Lung (tissue), 12 donors: ENCODE data around the gene CD300A. TPM values are rescaled to one million over a fixed set of nuclear protein-coding genes. Genes with fewer than 3 reads are reported as not detected.
"Not testable (repeated sequence)": the region's sequence is repeated elsewhere in the genome, so short reads cannot be mapped to it uniquely, and the experiment has no call there.

ENCODE experiments used
- ATAC-seq: fragments of 200-7000 bp; cut with Tn5 transposase; one replicate; pipeline ENCODE4 v1.9.1; 2020; ENCODE audit warnings: moderate number of reproducible peaks; ENCODE audit not compliant: insufficient read depth, low FRiP score
- DNase-seq, 3 donors: peaks; one replicate each; pipeline ENCODE4 v3.0.0-alpha.2; 2013 to 2017
- H3K27ac ChIP-seq, 2 donors: one replicate each; pipeline ENCODE4 v1.5.1; 2013; ENCODE audit warnings: mild to moderate bottlenecking in 2 of 2, moderate library complexity in 2 of 2, control low read depth in 1 of 2, inconsistent platforms in 1 of 2, low read depth in 1 of 2, low read length in 1 of 2
- H3K27me3 ChIP-seq, 3 donors: one replicate each; pipeline ENCODE4 v1.5.1; 2013; ENCODE audit warnings: low read length in 2 of 3; ENCODE audit not compliant: control insufficient read depth in 3 of 3, insufficient read depth in 3 of 3
- H3K36me3 ChIP-seq, 4 donors: one replicate each; pipeline ENCODE4 v1.5.1; 2013; ENCODE audit warnings: low read length in 4 of 4, mild to moderate bottlenecking in 1 of 4, moderate library complexity in 1 of 4; ENCODE audit not compliant: control insufficient read depth in 4 of 4, insufficient read depth in 4 of 4
- H3K4me1 ChIP-seq, 5 donors: one replicate each; pipeline ENCODE4 v1.5.1; 2013; ENCODE audit warnings: low read length in 5 of 5, mild to moderate bottlenecking in 2 of 5, moderate library complexity in 1 of 5; ENCODE audit not compliant: control insufficient read depth in 5 of 5, insufficient read depth in 5 of 5
- H3K4me3 ChIP-seq: one replicate; pipeline ENCODE4 v1.5.1; 2013; ENCODE audit warnings: mild to moderate bottlenecking, control low read depth, moderate library complexity
- H3K9ac ChIP-seq, 2 donors: one replicate each; pipeline ENCODE4 v1.5.1; 2013; ENCODE audit warnings: low read length in 2 of 2, control low read depth in 1 of 2; ENCODE audit not compliant: insufficient read depth in 1 of 2
- H3K9me3 ChIP-seq, 4 donors: one replicate each; pipeline ENCODE4 v1.5.1; 2013; ENCODE audit warnings: low read length in 3 of 4, mild to moderate bottlenecking in 1 of 4, moderate library complexity in 1 of 4; ENCODE audit not compliant: control insufficient read depth in 4 of 4, insufficient read depth in 3 of 4
- WGBS, 2 donors: extraction: QIAGEN DNeasy Blood & Tissue Kit; methylation state at CpG; one replicate each; pipeline ENCODE4 v1.1.7; 2013; 5-methylcytosine and 5-hydroxymethylcytosine counted together
- polyA plus RNA-seq, 2 donors: library from polyadenylated mRNA; stranded (reverse); fragments of 200-250 nt; gene quantifications; one replicate each; pipeline ENCODE4 v1.2.1, GENCODE V29; 2013
- total RNA-seq, 2 donors: library from RNA; depleted of rRNA in 1 of 2; stranded (reverse); fragments of >200 nt in 1 of 2; gene quantifications; one replicate each; pipeline ENCODE4 v1.2.1, GENCODE V29; 2014 to 2021
- TF ChIP-seq, protein P1 (sequence below): IDR thresholded peaks from 2 replicates; pipeline ENCODE4 v1.5.1; 2012; ENCODE audit warnings: mild to moderate bottlenecking; ENCODE audit errors: control extremely low read depth, extremely low read depth
- donor health status: control.
- donor health status: control.
- donor health status: Bipolar disorder and iron deficiency.
- donor health status: healthy.
- donor health status: DM: yes; HTN: yes; CAD: no.

Gene CD300A
- total and polyA plus RNA-seq, 4 donors = 8.0 to 66.3 (median 16.9) TPM

- no peaks in the 10 kb centered on the region for H3K27me3 ChIP-seq
- peaks cover 0 to 8% (median 0%) of the 10 kb centered on the region in 4 donors for H3K9me3 ChIP-seq
- WGBS, 2 donors = 95 to 97% methylated on average over 10 of the region's 10 CpGs
- ATAC-seq (no peak), DNase-seq (no peak)
- H3K9ac ChIP-seq = no peak overlapping the region
- no peaks in the 10 kb centered on the region for H3K4me1 ChIP-seq
- TF ChIP-seq, protein P1, sequence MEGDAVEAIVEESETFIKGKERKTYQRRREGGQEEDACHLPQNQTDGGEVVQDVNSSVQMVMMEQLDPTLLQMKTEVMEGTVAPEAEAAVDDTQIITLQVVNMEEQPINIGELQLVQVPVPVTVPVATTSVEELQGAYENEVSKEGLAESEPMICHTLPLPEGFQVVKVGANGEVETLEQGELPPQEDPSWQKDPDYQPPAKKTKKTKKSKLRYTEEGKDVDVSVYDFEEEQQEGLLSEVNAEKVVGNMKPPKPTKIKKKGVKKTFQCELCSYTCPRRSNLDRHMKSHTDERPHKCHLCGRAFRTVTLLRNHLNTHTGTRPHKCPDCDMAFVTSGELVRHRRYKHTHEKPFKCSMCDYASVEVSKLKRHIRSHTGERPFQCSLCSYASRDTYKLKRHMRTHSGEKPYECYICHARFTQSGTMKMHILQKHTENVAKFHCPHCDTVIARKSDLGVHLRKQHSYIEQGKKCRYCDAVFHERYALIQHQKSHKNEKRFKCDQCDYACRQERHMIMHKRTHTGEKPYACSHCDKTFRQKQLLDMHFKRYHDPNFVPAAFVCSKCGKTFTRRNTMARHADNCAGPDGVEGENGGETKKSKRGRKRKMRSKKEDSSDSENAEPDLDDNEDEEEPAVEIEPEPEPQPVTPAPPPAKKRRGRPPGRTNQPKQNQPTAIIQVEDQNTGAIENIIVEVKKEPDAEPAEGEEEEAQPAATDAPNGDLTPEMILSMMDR = no peak
- no peaks in the 10 kb centered on the region for H3K36me3 ChIP-seq
- H3K27ac ChIP-seq = no peak overlapping the region
- H3K4me3 ChIP-seq = no peak overlapping the region
Measured at GRCh38 chr17:74514632-74515334, 48.3 kb downstream of the CD300A start.

GRCh38 chr17:74515941-74516340 lies 49.5 kb downstream of the CD300A start:
- Histone ChIP-seq H3K27ac (no peak overlapping the region), H3K4me3 (no peak overlapping the region), H3K9me3 (peaks cover 0 to 8% (median 0%) of the 10 kb centered on the region in 4 donors), H3K27me3 (no peaks in the 10 kb centered on the region), H3K4me1 (no peaks in the 10 kb centered on the region), H3K9ac (no peak overlapping the region), H3K36me3 (no peaks in the 10 kb centered on the region)
- TF ChIP-seq, protein P1 = no peak
- DNase-seq (no peak), ATAC-seq (no peak)
- WGBS, 2 donors = 79 to 85% methylated on average over 4 of the region's 4 CpGs

GRCh38 chr17:74516561-74517328 lies 50.3 kb downstream of the CD300A start:
- no peaks in the 10 kb centered on the region for H3K27me3 ChIP-seq
- H3K4me1 ChIP-seq = no peaks in the 10 kb centered on the region
- no peak overlapping the region for H3K9ac ChIP-seq
- 91 to 96% methylated on average over 3 of the region's 3 CpGs for WGBS, 2 donors
- H3K9me3 ChIP-seq = peaks cover 0 to 8% (median 0%) of the 10 kb centered on the region in 4 donors
- no peak overlapping the region for H3K27ac ChIP-seq
- H3K36me3 ChIP-seq = no peaks in the 10 kb centered on the region
- DNase-seq (no peak), ATAC-seq (no peak)
- H3K4me3 ChIP-seq = no peak overlapping the region
- TF ChIP-seq, protein P1 = no peak

DNA sequence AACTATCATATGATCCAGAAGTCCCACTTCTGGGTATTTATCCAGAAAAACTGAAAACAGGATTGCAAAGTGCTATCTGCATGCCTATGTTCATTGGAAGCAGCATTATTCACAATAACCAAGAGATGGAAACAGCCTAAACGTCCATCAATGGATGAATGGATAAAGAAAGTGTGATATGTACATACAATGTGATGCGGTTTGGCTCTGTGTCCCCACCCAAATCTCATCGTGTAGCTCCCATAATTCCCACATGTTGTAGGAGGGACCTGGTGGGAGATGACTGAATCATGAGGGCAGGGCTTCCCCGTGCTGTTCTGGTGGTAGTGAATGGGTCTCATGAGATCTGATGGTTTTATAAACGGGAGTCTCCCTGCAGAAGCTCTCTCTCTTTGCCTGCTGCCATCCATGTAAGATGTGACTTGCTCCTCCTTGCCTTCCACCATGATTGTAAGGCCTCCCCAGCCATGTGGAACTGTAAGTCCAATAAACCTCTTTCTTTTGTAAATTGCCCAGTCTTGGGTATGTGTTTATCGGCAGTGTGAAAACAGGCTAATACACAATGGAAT lies 52.1 kb downstream of the CD300A start:
- 85 to 91% methylated on average over 6 of the region's 6 CpGs for WGBS, 2 donors

More for the DNA sequence above, 52.1 kb downstream of the CD300A start:
- DNase-seq, H3K4me1 ChIP-seq, ATAC-seq, H3K9ac ChIP-seq, H3K36me3 ChIP-seq, H3K27me3 ChIP-seq, H3K27ac ChIP-seq, H3K4me3 ChIP-seq: not testable (repeated sequence)
- H3K9me3 ChIP-seq = peaks cover 0 to 20% (median 0%) of the 10 kb centered on the region in 4 donors
